Stomach (tissue), 9 donors: ENCODE data around the gene IQCM. TPM values are rescaled to one million over a fixed set of nuclear protein-coding genes. Genes with fewer than 3 reads are reported as not detected.

ENCODE experiments used
- DNase-seq, 2 donors: peaks; one replicate each; pipeline versions ENCODE4 v3.0.0 to v3.0.0-alpha.2; 2013 to 2019
- H3K27ac ChIP-seq, 5 donors: fragments of 200-600 bp in 4 of 5; sonication (generic) in 4 of 5; one replicate each; pipeline ENCODE4 v1.5.1; 2013 to 2019; ENCODE audit warnings: mild to moderate bottlenecking in 1 of 5, moderate library complexity in 1 of 5
- H3K27me3 ChIP-seq, 3 donors: fragments of 200-600 bp; sonication (generic); one replicate each; pipeline ENCODE4 v1.5.1; 2017 to 2019; ENCODE audit warnings: mixed run types in 1 of 3
- H3K36me3 ChIP-seq, 4 donors: fragments of 200-600 bp; sonication (generic); 1 replicate in 3 of 4; 2 replicates in 1 of 4; pipeline ENCODE4 v1.5.1; 2016 to 2019
- H3K4me1 ChIP-seq, 4 donors: fragments of 200-600 bp; sonication (generic); one replicate each; pipeline ENCODE4 v1.5.1; 2016 to 2019
- H3K4me3 ChIP-seq, 4 donors: fragments of 200-600 bp; sonication (generic) in 3 of 4; one replicate each; pipeline ENCODE4 v1.5.1; 2016 to 2019; ENCODE audit warnings: mild to moderate bottlenecking in 1 of 4
- H3K9me3 ChIP-seq, 4 donors: fragments of 200-600 bp; sonication (generic); one replicate each; pipeline ENCODE4 v1.5.1; 2016 to 2019
- EP300 ChIP-seq: sonication (generic); formaldehyde crosslinking; IDR thresholded peaks from one replicate; pipeline ENCODE4 v1.6.1; 2017; ENCODE audit warnings: antibody characterized with exemption
- POLR2A ChIP-seq, 4 donors: fragments of 450-650 bp; IDR thresholded peaks; one replicate each; pipeline ENCODE4 v1.6.1; 2016; ENCODE audit warnings: antibody characterized with exemption in 4 of 4, control low read depth in 2 of 4, mild to moderate bottlenecking in 1 of 4, moderate library complexity in 1 of 4
- POLR2AphosphoS5 ChIP-seq, 3 donors: sonication (generic); formaldehyde crosslinking; IDR thresholded peaks; one replicate each; pipeline ENCODE4 v1.6.1; 2016; ENCODE audit warnings: antibody characterized with exemption in 3 of 3
- WGBS, 5 donors: extraction: QIAGEN DNeasy Blood & Tissue Kit in 3 of 5; methylation state at CpG; one replicate each; pipeline versions ENCODE4 v1.1.5 to v1.1.7; 2013 to 2018; 5-methylcytosine and 5-hydroxymethylcytosine counted together
- intact Hi-C: fragments of 100-400 bp; cut with DNase I; formaldehyde crosslinking; loops from one replicate; pipeline ENCODE4 v1.15.1; 2023; ENCODE audit warnings: low total_unique reads
- polyA plus RNA-seq, 3 donors: library from polyadenylated mRNA; stranded (reverse); fragments of 200-250 nt; gene quantifications; one replicate each; pipeline ENCODE4 v1.2.3, GENCODE V29; 2013
- total RNA-seq, 5 donors: library from RNA; depleted of rRNA; stranded (reverse); fragments of >200 nt; gene quantifications; one replicate each; pipeline versions ENCODE4 v1.1.0 to v1.2.3, GENCODE V29; 2014 to 2016
- TF ChIP-seq, protein P1 (sequence below), 7 experiments: fragments of 450-650 bp in 4 of 7; fragments of 200-600 bp in 3 of 7; sonication (generic) in 3 of 7; IDR thresholded peaks; one replicate each; pipeline ENCODE4 v1.5.1; 2016 to 2019; ENCODE audit warnings: antibody characterized with exemption in 7 of 7, control low read depth in 2 of 7, mild to moderate bottlenecking in 1 of 7
- donor health status: healthy with polysubstance abuse.
- donor health status: Bipolar disorder and iron deficiency.
- donor health status: healthy.

The IQCM gene
- total and polyA plus RNA-seq, 8 donors = not detected

DNA sequence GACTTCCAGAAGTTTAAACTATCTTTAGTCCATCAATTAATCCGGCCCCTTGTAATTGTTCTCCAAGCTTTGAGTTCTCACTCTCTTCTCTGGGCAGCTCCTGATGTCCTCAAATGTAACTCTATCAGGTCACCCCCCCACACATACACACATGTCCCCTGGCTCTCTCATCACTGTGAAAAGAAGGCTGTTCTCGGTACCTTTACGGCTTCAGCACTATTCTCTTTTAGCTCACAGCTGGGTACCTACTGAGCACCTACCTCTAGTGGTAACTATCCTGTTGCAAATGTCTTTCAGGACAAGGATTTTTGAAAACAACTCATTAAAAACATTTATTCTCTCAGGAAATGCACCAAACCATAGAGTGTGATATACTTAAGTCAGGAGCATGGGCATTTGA, 115.4 kb downstream of the IQCM start:
- no peak for TF ChIP-seq POLR2A (IDR thresholded peaks at IDR 0.05)
- no peak for TF ChIP-seq EP300
- no peak for TF ChIP-seq POLR2AphosphoS5 (IDR thresholded peaks at IDR 0.05)
- no peaks in the 10 kb centered on the region for H3K27me3 ChIP-seq
- no peaks in the 10 kb centered on the region for H3K36me3 ChIP-seq
- H3K4me3 ChIP-seq = no peak overlapping the region
- no peaks in the 10 kb centered on the region for H3K4me1 ChIP-seq
- no peak for DNase-seq
- H3K27ac ChIP-seq = no peak overlapping the region
- intact Hi-C loops = no loop called here
- H3K9me3 ChIP-seq = no peaks in the 10 kb centered on the region
- WGBS, 5 donors = 73 to 91% (median 87%) methylated on average over 3 of the region's 3 CpGs

DNA sequence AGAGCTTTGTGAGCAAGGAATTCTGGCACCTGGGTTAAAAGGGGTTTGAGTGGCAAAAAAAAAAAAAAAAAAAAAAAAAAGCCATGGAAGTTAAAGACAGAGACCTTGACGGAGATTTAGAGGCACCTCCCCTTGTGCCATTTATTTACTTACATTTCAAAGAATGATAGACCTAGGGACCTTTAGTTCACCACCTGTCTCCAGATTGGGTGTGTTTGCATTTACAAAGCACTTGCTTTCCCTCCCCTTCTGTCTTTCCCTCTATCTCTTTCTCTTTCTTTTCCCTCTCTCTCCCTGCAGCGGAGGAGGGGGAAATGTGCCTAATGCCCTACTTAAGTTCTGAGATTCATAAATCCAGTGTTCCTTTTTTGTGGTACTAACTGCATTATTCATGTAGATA, 116.0 kb downstream of the IQCM start:
- H3K9me3 ChIP-seq = no peaks in the 10 kb centered on the region
- H3K4me3 ChIP-seq = no peak overlapping the region
- intact Hi-C loops = no loop called here
- H3K27me3 ChIP-seq = no peaks in the 10 kb centered on the region
- TF ChIP-seq POLR2AphosphoS5 (IDR thresholded peaks at IDR 0.05) (no peak), POLR2A (IDR thresholded peaks at IDR 0.05) (no peak), EP300 (no peak)
- TF ChIP-seq, protein P1, sequence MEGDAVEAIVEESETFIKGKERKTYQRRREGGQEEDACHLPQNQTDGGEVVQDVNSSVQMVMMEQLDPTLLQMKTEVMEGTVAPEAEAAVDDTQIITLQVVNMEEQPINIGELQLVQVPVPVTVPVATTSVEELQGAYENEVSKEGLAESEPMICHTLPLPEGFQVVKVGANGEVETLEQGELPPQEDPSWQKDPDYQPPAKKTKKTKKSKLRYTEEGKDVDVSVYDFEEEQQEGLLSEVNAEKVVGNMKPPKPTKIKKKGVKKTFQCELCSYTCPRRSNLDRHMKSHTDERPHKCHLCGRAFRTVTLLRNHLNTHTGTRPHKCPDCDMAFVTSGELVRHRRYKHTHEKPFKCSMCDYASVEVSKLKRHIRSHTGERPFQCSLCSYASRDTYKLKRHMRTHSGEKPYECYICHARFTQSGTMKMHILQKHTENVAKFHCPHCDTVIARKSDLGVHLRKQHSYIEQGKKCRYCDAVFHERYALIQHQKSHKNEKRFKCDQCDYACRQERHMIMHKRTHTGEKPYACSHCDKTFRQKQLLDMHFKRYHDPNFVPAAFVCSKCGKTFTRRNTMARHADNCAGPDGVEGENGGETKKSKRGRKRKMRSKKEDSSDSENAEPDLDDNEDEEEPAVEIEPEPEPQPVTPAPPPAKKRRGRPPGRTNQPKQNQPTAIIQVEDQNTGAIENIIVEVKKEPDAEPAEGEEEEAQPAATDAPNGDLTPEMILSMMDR (IDR thresholded peaks at IDR 0.05) = no peak
- no peak for DNase-seq
- WGBS, 5 donors = 39 to 56% (median 51%) methylated on average over 2 of the region's 2 CpGs
- H3K27ac ChIP-seq = no peak overlapping the region
- H3K4me1 ChIP-seq = no peaks in the 10 kb centered on the region
- no peaks in the 10 kb centered on the region for H3K36me3 ChIP-seq

DNA sequence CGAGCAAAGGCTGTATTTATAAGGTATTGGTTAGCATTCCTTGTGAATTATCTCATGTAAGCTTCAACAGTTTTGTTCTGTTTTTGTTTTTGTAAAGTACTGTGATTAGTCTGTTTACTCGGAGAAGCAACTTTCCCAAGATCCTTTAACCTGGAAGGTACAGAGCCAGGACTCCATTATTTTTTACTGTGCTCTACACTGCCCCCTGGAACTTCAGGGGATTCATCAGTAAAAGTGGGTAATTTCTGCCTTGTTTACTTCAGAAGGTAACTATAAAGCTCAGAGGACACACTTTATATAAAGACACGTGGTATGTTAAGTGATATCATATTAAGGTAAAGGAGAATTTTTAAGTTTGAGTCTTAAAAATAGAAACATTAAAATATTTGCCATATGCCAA, 124.9 kb downstream of the IQCM start:
- no peaks in the 10 kb centered on the region for H3K36me3 ChIP-seq
- DNase-seq = no peak
- H3K4me3 ChIP-seq = no peak overlapping the region
- intact Hi-C loops = no loop called here
- H3K27ac ChIP-seq = no peak overlapping the region
- TF ChIP-seq POLR2AphosphoS5 (IDR thresholded peaks at IDR 0.05) = no peak
- TF ChIP-seq, protein P1 (IDR thresholded peaks at IDR 0.05) = no peak
- TF ChIP-seq POLR2A (IDR thresholded peaks at IDR 0.05) = no peak
- H3K9me3 ChIP-seq = no peaks in the 10 kb centered on the region
- H3K27me3 ChIP-seq = no peaks in the 10 kb centered on the region
- 71 to 85% (median 76%) methylated on average over 3 of the region's 3 CpGs for WGBS, 5 donors
- no peaks in the 10 kb centered on the region for H3K4me1 ChIP-seq

DNA sequence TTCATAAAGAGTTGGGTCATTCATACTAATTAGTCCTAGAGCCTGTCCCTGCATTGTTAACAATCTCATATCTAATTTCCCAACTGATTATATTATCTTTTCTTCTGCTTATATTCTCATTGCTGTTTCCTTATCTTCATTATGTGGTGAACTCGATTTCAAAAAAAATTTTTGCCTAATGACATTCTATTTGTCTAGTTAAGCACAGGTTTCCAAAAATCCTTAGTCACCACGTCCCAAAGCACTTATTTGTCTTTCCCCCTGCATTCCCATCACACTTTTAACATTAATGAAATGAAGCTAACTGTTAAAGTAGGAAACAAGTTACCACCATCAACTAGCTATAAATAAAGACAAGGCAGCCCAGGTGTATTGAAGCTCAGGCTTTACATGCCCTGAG, 131.1 kb downstream of the IQCM start:
- intact Hi-C loops = no loop called here
- H3K9me3 ChIP-seq = no peaks in the 10 kb centered on the region
- H3K27ac ChIP-seq = no peak overlapping the region
- TF ChIP-seq POLR2A (IDR thresholded peaks at IDR 0.05) = no peak
- H3K27me3 ChIP-seq = no peaks in the 10 kb centered on the region
- WGBS, 5 donors = 31 to 47% (median 38%) methylated on average over 2 of the region's 2 CpGs
- H3K36me3 ChIP-seq = no peaks in the 10 kb centered on the region
- no peak for DNase-seq
- no peak overlapping the region for H3K4me3 ChIP-seq
- no peaks in the 10 kb centered on the region for H3K4me1 ChIP-seq

DNA sequence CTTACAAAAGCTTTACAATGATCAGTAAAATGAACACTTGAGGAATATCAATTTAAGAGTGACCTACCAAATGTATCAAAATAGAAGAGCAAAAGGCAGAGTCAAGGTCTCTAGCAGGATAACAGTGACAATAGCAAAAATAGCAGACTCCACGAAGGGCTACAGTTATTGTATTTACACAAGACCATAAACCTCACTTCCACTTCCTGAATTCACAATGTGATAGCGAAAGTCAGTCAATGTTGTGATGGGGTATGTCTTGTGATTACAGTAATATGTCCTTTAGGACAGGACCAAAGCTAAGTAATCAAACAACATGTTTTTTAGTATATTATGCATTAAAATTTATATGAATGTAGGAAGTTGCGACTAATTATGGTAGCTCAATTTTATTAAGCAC, 139.6 kb downstream of the IQCM start:
- Histone ChIP-seq H3K27ac (no peak overlapping the region), H3K4me1 (no peaks in the 10 kb centered on the region), H3K9me3 (peaks cover 3 to 41% (median 16%) of the 10 kb centered on the region in 4 donors), H3K4me3 (no peak overlapping the region), H3K36me3 (no peaks in the 10 kb centered on the region), H3K27me3 (no peaks in the 10 kb centered on the region)
- TF ChIP-seq POLR2AphosphoS5 (IDR thresholded peaks at IDR 0.05) (no peak), EP300 (no peak), POLR2A (IDR thresholded peaks at IDR 0.05) (no peak)
- TF ChIP-seq, protein P1 (IDR thresholded peaks at IDR 0.05) = no peak
- 62 to 69% (median 62%) methylated on average over 3 of the region's 3 CpGs for WGBS, 5 donors
- no peak for DNase-seq
- intact Hi-C loops = no loop called here
